GDM1 (cell line): ENCODE results near the gene RPS29.

Experiments
- DNase-seq: peaks from one replicate; lab custom pipeline; 2025; lab: John Stamatoyannopoulos, UW

RPS29 gene

GRCh38 chr14:49550286-49551184, 35.6 kb downstream of the RPS29 start:
- DNase-seq = no peak

DNA sequence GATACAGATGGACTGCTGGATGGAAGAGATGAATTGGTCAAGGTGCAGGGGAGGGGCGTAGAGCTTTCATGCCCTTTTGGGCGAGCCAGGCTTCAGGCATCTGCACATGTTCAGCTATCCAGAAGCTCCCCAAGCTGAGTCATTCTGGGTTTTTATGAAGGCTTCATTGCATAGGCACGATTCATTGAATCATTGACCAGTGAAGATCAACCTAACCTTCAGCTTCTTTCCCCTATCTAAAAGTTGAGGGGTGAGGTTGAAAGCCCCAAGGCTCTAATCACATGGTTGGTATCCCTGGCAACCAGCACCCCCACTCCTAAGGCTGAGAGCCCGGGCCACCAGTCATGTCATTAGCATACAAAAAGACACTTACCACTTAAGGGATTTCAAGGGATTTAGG, 36.3 kb downstream of the RPS29 start:
- no peak for DNase-seq

DNA sequence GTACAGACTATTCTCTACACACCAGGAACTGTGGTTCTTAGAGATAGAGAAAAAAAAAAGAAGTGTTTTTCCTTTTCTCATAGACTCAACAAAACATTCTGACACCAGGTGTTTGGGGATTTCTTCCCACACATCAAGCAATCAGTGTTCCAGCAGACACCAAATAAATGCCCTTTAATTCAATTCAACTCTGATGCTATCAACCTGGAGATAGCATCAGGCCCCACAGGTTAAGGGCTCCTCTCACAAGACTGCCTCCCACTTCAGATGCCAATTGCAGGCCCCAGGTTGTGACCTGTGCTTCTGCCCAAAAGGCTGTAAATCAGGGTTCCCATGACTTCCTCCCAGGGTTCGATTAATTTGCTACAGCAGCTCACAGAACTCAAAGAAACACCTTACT, 36.7 kb downstream of the RPS29 start:
- DNase-seq = no peak

DNA sequence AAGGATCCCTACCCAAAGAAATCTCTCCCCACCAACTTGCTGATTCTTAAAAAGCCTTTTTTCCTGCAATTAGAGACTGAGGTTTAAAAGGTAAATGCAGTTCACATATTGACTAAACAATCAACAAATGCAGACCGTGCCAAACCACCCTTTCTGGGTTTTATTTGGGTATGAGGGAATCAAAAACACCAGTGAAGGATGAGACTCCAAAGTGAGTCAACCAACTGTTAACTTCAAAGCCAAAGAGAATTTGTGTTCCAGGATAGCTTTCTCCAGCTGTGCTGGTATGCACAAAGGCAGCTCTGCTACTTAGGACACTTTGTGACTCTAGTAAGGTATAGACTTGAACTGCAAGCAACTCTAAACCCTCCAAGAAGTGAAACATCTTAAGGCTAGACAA, 39.4 kb downstream of the RPS29 start:
- DNase-seq = no peak

- no peak for DNase-seq
These were observed 40.5 kb downstream of the RPS29 start for GRCh38 chr14:49545716-49546115.

DNA sequence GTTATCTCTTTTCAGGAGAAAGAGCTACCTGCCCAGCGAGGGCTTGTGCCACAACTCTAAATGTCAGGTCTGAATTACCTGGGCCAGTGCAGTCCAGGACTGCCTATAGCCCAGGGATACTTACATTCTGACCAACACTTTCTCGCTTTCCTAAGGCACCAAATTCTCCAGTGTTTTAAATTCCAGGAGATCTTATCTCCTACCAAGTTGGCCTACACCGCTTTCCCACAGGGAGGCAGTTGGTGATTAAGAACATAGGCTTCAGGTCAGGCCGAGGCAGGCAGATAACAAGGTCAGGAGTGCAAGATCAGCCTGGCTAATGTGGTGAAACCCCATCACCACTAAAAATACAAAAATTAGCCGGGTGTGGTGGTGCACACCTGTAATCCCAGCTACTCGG, 41.1 kb downstream of the RPS29 start:
- no peak for DNase-seq

DNA sequence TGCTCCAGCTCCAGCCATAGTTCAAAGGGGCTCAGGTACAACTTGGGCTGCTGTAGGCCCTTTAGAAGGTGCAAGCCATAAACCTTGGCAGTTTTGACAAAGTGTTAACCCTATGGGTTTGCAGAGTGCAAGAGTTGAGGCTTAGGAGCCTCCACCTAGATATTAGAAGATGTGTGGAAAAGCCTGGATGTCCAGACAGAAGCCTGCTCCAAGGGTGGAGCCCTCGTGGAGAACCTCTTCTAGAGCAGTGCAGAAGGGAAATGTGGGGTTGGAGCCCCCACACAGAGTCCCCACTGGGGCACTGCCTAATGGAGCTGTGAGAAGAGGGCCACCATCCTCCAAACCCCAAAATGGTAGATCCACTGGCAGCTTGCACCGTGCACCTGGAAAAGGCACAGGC, 45.1 kb downstream of the RPS29 start:
- DNase-seq = no peak

DNA sequence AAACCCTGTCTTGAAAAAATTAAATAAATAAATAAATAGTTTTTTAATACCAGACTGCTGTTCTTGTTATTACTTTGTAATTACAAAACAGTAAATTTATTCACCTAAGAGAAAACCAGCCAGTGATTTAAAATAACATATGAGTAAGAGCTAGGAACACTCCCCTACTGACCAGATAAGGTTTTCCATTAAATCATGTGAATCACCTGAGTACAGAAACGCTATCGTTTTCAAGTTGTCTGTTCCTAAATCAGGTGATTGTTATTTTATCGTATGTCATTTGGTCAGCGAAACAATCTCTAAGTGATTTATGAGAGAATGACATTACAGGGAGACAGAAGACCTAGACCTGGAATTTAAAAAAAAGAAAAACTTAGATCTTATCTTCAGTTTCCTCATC, 47.3 kb downstream of the RPS29 start:
- no peak for DNase-seq
